HG03280 (cell line): ENCODE results near the gene MUC5AC.
"Not testable (repeated sequence)": the region's sequence is repeated elsewhere in the genome, so short reads cannot be mapped to it uniquely, and the experiment has no call there.

ENCODE experiments used
- ATAC-seq: cut with Tn5 transposase; IDR thresholded peaks from one replicate; pipeline ENCODE4 v1.9.1; 2021; ENCODE audit warnings: mild to moderate bottlenecking, moderate library complexity; ENCODE audit not compliant: unreplicated experiment

MUC5AC gene

DNA sequence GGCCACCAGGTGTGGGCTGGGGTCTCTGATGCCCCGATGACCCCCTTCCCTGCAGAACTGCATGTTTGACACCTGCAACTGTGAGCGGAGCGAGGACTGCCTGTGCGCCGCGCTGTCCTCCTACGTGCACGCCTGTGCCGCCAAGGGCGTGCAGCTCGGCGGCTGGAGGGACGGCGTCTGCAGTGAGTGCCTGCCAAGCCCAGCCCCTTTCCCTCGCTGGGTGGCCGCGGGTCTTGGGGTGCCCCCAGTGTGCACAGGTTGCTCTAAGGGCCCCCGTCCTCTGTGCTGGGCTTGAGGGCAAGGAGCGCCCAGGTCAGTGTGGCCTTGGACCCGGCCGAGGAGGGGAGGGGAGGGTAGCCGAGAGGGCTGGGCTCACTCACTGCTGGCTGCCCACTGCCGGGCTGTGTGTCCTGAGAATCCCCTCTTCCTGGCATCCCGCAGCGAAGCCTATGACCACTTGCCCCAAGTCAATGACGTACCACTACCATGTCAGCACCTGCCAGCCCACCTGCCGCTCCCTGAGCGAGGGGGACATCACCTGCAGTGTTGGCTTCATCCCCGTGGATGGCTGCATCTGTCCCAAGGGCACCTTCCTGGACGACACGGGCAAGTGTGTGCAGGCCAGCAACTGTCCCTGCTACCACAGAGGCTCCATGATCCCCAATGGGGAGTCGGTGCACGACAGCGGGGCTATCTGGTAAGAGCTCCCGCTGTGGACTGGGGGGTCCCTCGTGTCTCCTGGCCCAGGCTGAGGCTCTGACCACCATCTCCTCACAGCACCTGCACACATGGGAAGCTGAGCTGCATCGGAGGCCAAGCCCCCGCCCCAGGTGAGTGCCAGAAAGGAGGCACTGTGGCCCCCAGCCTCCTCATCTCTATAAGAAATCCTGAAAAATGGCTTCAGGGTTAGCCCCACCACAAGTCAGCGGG lies 17.0 kb downstream of the MUC5AC start:
- ATAC-seq: no peak

DNA sequence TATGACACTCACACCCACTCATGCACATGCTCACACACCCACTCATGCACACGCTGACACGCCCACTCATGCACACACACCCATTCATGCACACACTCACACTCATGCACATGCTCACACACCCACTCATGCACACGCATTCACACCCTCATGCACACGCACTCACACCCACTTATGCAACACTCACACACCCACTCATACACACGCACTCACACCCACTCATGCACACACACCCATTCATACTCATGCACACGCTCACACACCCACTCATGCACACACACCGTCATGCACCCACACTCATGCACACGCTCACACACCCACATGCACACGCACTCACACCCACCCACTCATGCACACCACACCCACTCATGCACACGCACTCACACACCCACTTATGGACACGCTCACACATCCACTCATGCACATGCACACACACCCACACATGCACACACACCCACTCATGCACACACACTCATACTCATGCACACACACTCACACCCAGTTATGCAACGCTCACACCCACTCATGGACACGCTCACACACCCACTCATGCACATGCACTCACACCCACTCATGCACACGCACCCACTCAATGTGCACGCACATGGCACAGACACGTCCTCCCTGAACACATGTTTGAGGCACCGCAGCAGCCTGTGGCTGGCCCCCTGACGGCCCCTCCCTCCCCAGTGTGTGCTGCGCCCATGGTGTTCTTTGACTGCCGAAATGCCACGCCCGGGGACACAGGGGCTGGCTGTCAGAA lies 17.9 kb downstream of the MUC5AC start:
- no peak for ATAC-seq

DNA sequence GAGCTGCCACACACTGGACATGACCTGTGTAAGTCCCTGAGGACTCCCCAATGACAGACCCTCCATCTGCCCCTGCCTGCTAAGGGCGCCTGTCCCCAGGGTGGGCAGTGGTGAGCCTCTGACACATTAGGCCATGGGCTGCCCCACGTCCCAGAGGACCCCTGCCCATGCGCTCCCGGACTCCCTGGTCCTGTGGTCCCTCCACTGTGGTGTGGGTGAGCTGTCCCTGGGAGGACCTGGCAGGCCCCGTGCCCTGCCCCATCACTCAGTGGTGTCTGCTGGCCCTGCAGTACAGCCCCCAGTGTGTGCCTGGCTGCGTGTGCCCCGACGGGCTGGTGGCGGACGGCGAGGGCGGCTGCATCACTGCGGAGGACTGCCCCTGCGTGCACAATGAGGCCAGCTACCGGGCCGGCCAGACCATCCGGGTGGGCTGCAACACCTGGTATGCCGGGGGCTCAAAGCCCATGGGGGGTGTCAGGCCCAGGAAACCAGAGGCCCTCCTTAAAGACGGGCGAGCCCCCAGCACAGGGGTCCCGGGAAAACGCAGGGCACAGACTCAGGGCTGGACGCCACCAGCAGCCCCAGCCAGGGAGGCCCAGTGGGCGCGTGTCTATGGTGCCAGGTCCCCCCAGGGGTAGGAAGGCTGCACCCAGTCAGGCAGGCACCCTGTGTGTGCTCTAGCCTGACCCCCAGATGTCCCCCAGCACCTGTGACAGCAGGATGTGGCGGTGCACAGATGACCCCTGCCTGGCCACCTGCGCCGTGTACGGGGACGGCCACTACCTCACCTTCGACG lies 18.7 kb downstream of the MUC5AC start:
- ATAC-seq: no peak

DNA sequence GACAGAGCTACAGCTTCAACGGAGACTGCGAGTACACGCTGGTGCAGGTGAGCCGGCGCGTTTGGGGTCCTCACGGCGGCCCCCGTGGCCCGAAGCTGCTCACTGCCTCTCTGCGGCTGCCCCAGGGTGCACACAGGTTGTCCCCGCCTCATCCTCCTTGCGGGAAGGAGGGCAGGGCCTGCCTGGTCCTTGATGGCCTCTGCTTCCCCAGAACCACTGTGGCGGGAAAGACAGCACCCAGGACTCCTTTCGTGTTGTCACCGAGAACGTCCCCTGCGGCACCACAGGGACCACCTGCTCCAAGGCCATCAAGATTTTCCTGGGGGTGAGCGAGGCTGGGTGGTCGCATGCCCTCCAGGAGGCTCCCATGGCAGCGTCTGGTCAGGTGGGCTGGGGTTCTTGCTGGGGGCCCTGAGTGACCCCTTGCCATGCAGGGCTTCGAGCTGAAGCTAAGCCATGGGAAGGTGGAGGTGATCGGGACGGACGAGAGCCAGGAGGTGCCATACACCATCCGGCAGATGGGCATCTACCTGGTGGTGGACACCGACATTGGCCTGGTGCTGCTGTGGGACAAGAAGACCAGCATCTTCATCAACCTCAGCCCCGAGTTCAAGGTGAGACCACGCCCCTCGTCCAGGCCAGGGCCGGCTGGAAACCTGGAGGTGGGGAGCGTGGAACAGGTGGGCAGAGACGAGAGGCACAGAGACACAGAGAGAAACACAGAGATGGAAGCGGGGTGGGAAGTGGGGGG lies 19.4 kb downstream of the MUC5AC start:
- no peak for ATAC-seq

DNA sequence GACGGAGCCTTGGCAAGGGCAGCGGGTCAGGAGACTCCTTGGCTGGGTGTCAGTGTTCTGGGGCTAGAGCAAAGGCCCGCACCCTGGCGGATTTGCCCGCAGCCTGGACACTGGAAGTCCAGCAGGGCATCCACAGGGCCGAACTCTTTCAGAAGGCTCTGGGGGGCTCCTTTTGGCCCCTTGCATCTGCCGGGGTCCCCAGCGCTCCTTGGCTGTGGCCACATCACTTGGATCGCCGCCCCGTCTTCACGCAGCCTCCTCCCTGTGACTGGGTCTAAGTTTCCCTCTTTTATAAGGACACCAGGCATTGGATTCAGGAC lies 20.0 kb downstream of the MUC5AC start:
- no peak for ATAC-seq

DNA sequence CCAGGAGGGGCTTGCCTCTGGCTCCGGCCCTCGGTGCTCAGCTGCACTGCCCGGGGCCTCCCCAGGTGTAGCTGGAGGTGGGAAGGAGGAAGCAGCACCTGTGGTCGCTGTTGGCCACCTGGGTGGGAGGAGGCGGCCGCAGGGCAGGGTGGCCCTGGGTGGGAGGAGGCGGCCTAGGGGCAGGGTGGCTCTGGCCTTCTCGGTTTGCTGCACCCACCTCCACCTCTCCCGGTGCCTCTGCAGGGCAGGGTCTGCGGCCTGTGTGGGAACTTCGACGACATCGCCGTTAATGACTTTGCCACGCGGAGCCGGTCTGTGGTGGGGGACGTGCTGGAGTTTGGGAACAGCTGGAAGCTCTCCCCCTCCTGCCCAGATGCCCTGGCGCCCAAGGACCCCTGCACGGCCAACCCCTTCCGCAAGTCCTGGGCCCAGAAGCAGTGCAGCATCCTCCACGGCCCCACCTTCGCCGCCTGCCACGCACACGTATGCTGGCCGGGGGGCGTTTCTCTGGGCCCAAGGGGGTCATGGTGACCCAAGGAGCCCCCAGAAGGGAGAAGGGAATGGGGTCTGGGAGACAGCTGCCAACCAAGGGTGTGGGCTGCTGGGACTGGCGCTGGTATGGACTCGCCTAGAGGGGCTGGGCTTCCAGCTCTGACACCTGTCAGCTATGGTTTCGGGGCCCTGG lies 20.6 kb downstream of the MUC5AC start:
- ATAC-seq: no peak

DNA sequence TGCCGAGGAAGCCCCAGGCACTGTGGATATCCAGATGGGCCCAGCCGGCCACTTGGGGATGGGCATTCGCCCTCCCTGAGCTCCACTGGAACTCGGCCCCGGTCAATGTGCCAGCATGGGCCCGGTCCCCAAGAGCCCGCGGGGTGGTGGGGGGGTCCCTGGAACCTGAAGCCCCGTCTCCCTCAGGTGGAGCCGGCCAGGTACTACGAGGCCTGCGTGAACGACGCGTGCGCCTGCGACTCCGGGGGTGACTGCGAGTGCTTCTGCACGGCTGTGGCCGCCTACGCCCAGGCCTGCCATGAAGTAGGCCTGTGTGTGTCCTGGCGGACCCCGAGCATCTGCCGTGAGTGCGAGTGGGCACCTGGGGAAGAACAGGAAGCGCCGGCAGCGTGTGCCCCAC lies 21.2 kb downstream of the MUC5AC start:
- no peak for ATAC-seq

DNA sequence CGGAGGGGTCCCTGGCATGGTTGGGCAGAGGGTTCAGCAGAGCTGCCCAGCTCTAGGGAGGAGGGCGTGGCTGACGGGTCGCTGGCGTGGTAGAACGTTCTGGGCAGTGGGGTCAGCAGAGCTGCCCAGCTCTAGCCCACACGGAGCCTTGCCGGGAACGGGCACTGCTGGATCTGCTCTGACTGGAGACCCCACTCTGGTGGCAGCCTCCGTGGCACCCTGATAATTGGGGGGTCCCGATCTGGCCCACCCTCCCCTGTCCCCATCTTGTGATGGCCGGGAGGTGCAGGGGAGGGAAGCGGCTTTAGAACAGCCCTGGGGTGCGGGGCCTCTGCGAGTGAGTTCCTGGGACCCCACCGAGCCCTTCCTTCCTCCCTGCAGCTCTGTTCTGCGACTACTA lies 21.9 kb downstream of the MUC5AC start:
- ATAC-seq: no peak

DNA sequence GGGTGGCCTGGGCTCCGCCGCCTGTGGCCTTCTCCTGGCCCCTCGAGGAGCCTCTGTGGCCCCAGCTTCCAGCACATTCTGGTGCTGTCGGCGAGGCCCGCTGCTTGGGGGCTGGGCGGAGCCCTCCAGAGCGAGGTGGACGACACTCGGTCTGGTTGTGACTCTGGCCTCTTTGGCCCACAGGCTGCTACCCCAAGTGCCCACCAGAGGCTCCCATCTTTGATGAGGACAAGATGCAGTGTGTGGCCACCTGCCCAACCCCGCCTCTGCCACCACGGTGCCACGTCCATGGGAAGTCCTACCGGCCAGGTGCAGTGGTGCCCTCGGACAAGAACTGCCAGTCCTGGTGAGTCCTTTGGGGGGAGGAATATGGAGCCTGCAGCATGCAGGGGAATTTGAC lies 22.4 kb downstream of the MUC5AC start:
- no peak for ATAC-seq

DNA sequence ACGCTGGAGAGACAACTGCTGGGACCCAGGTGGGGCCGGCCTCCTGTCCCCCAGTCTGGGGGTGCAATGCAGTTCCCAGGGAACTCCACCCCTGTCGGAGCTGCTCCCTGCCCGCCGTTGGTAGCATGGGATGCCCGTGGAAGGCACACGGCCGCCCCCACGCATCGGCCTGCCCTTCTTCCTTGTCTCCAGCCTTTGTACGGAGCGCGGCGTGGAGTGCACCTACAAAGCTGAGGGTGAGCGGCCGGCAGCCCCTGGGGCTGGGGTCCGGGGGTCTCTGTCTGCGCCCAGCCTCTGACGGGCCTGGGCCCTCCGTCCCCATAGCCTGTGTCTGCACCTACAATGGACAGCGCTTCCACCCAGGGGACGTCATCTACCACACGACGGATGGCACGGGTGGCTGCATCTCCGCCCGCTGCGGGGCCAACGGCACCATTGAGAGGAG lies 23.2 kb downstream of the MUC5AC start:
- no peak for ATAC-seq

DNA sequence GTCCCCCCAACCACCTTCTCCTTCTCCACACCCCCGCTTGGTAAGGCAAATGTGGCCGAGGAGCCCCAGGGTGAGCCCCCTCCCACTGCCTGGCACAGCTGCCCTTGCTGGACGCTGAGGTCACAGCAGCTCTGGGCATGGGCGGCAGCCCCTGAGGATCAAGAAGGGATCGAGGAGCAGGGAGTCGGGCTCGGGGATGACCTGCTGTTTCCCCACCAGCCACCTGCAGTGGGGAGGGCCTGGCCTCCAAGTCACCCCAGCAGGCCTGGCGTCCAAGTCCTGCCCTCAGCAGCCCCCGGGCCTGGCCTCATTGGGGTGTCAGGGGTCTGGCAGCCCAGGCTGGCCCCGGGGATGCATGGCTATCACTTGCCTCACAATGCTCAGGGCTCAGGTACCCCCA lies 23.7 kb downstream of the MUC5AC start:
- ATAC-seq: no peak

DNA sequence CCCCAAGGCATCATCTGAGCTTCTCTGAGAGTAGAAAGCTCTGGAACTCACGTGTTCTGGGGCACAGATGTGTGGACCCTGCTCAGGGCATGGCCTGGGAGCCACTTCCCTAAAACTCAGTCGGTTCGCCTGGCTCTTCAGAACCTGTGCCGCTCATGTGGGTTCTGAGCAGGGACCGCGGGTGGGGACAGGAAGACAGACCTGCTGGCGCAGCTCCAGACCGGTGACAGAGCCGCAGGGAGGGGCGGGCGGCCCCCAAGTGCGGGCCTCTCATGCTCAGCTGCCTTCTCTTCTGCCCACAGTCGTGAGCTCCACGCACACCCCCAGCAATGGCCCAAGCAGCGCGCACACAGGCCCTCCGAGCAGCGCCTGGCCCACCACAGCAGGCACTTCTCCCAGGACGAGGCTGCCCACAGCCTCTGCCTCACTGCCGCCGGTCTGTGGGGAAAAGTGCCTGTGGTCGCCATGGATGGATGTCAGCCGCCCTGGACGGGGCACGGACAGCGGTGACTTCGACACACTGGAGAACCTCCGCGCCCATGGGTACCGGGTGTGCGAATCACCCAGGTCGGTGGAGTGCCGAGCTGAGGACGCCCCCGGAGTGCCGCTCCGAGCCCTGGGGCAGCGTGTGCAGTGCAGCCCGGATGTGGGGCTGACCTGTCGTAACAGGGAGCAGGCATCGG lies 24.2 kb downstream of the MUC5AC start:
- no peak for ATAC-seq

DNA sequence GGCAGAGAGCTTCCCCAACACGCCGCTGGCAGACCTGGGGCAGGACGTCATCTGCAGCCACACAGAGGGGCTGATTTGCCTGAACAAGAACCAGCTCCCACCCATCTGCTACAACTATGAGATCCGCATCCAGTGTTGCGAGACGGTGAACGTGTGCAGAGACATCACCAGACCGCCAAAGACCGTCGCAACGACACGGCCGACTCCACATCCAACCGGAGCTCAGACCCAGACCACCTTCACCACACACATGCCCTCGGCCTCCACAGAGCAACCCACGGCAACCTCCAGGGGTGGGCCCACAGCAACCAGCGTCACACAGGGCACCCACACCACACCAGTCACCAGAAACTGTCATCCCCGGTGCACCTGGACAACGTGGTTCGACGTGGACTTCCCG lies 26.4 kb downstream of the MUC5AC start:
- not testable (repeated sequence) for ATAC-seq

DNA sequence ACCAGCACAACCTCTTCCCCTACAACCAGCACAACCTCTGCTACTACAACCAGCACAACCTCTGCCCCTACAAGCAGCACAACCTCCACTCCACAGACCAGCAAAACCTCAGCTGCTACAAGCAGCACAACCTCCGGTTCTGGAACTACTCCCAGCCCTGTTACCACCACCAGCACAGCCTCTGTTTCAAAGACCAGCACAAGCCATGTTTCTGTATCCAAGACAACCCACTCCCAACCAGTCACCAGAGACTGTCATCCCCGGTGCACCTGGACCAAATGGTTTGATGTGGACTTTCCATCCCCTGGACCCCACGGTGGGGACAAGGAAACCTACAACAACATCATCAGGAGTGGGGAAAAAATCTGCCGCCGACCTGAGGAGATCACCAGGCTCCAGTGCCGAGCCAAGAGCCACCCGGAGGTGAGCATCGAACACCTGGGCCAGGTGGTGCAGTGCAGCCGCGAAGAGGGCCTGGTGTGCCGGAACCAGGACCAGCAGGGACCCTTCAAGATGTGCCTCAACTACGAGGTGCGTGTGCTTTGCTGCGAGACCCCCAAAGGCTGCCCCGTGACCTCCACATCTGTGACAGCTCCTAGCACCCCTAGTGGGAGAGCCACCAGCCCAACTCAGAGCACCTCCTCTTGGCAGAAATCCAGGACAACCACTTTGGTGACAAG lies 30.8 kb downstream of the MUC5AC start:
- ATAC-seq: not testable (repeated sequence)

DNA sequence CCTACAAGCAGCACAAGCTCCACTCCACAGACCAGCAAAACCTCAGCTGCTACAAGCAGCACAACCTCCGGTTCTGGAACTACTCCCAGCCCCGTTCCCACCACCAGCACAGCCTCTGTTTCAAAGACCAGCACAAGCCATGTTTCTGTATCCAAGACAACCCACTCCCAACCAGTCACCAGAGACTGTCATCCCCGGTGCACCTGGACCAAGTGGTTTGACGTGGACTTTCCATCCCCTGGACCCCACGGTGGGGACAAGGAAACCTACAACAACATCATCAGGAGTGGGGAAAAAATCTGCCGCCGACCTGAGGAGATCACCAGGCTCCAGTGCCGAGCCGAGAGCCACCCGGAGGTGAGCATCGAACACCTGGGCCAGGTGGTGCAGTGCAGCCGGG lies 32.1 kb downstream of the MUC5AC start:
- not testable (repeated sequence) for ATAC-seq

DNA sequence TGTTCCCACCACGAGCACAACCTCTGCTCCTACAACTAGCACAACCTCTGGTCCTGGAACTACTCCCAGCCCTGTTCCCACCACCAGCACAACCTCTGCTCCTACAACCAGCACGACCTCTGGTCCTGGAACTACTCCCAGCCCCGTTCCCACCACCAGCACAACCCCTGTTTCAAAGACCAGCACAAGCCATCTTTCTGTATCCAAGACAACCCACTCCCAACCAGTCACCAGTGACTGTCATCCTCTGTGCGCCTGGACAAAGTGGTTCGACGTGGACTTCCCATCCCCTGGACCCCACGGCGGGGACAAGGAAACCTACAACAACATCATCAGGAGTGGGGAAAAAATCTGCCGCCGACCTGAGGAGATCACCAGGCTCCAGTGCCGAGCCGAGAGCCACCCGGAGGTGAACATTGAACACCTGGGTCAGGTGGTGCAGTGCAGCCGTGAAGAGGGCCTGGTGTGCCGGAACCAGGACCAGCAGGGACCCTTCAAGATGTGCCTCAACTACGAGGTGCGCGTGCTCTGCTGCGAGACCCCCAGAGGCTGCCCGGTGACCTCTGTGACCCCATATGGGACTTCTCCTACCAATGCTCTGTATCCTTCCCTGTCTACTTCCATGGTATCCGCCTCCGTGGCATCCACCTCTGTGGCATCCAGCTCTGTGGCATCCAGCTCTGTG lies 34.2 kb downstream of the MUC5AC start:
- not testable (repeated sequence) for ATAC-seq

DNA sequence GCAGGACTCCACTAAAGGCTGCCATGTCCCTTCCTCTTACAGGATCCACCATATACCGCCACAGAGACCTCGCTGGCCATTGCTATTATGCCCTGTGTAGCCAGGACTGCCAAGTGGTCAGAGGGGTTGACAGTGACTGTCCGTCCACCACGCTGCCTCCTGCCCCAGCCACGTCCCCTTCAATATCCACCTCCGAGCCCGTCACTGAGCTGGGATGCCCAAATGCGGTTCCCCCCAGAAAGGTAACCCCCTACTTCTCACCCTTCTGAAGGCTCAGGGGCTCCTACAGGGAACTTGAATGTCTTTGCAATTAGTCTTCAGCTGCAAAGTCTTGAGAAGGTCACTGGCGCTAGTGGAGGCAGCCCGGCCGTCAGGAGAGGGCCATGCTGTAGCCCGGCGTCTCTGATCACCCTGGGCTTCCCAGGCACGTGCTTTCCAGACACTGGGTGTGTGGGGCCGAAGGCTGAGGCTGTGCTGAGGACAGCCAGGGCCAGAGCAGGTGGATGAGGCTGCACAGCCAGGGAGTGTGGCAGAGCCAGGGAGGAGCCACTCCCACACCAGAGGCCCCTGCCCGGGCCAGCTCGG lies 35.1 kb downstream of the MUC5AC start:
- ATAC-seq: no peak
